Measurements from ENCODE around the gene STIL.

STIL gene

GRCh38 chr1:47232187-47232874, 81.6 kb downstream of the STIL start, which contains the start of gene TAL1:
Gene TAL1, minus strand, starts transcription at chr1:47232225. Its CDS starts 6,337 bp downstream, at chr1:47225888.
- Histone ChIP-seq H3K4me1 (ENCODE audit: control insufficient read depth in 1 of 2, insufficient read depth in 2 of 2, low read length in 2 of 2) (peaks cover 0 to 16% of the 10 kb centered on the region in 2 donors), H3K9me3 (ENCODE audit: control insufficient read depth in 1 of 2, low read length in 2 of 2) (no peaks in the 10 kb centered on the region), H3K4me3 (ENCODE audit: low read depth in 1 of 2, low read length in 2 of 2) (peak within 1 kb of the TSS; percentile 55 to 56), H3K27ac (ENCODE audit: low read length) (peak within 1 kb of the TSS; percentile 65), H3K27me3 (ENCODE audit: low read depth, low read length) (peaks cover 63% of the 10 kb centered on the region), H3K36me3 (ENCODE audit: control insufficient read depth in 1 of 2, insufficient read depth in 2 of 2, low read length in 2 of 2) (no peaks in the 10 kb centered on the region)

- peaks cover 70% of the 10 kb centered on the region for H3K27me3 ChIP-seq (ENCODE audit: low read depth, low read length)
- H3K4me3 ChIP-seq (ENCODE audit: low read depth in 1 of 2, low read length in 2 of 2), result peak overlapping the region; percentile 55 to 56
- H3K9me3 ChIP-seq (ENCODE audit: control insufficient read depth in 1 of 2, low read length in 2 of 2), result no peaks in the 10 kb centered on the region
- peaks cover 0 to 16% of the 10 kb centered on the region in 2 donors for H3K4me1 ChIP-seq (ENCODE audit: control insufficient read depth in 1 of 2, insufficient read depth in 2 of 2, low read length in 2 of 2)
- peak overlapping the region; percentile 65 for H3K27ac ChIP-seq (ENCODE audit: low read length)
- H3K36me3 ChIP-seq (ENCODE audit: control insufficient read depth in 1 of 2, insufficient read depth in 2 of 2, low read length in 2 of 2), result no peaks in the 10 kb centered on the region
Measured at GRCh38 chr1:47231301-47232186, 82.4 kb downstream of the STIL start.

GRCh38 chr1:47230692-47231300, 83.2 kb downstream of the STIL start:
- H3K9me3 ChIP-seq (ENCODE audit: control insufficient read depth in 1 of 2, low read length in 2 of 2), result no peaks in the 10 kb centered on the region
- peaks cover 0 to 17% of the 10 kb centered on the region in 2 donors for H3K4me1 ChIP-seq (ENCODE audit: control insufficient read depth in 1 of 2, insufficient read depth in 2 of 2, low read length in 2 of 2)
- H3K36me3 ChIP-seq (ENCODE audit: control insufficient read depth in 1 of 2, insufficient read depth in 2 of 2, low read length in 2 of 2), result no peaks in the 10 kb centered on the region
- no peak overlapping the region for H3K27ac ChIP-seq (ENCODE audit: low read length)
- peak overlapping the region in 1 of 2 donors; percentile 56 for H3K4me3 ChIP-seq (ENCODE audit: low read depth in 1 of 2, low read length in 2 of 2)
- H3K27me3 ChIP-seq (ENCODE audit: low read depth, low read length), result peaks cover 77% of the 10 kb centered on the region

- Histone ChIP-seq H3K27me3 (ENCODE audit: low read depth, low read length) (peaks cover 80% of the 10 kb centered on the region), H3K9me3 (ENCODE audit: control insufficient read depth in 1 of 2, low read length in 2 of 2) (no peaks in the 10 kb centered on the region), H3K36me3 (ENCODE audit: control insufficient read depth in 1 of 2, insufficient read depth in 2 of 2, low read length in 2 of 2) (no peaks in the 10 kb centered on the region), H3K4me3 (ENCODE audit: low read depth in 1 of 2, low read length in 2 of 2) (peak overlapping the region; percentile 12 to 50), H3K27ac (ENCODE audit: low read length) (no peak overlapping the region), H3K4me1 (ENCODE audit: control insufficient read depth in 1 of 2, insufficient read depth in 2 of 2, low read length in 2 of 2) (peaks cover 0 to 23% of the 10 kb centered on the region in 2 donors)
Measured at GRCh38 chr1:47229886-47230691, 83.9 kb downstream of the STIL start.

- peaks cover 87% of the 10 kb centered on the region for H3K27me3 ChIP-seq (ENCODE audit: low read depth, low read length)
- no peaks in the 10 kb centered on the region for H3K9me3 ChIP-seq (ENCODE audit: control insufficient read depth in 1 of 2, low read length in 2 of 2)
- peaks cover 0 to 28% of the 10 kb centered on the region in 2 donors for H3K4me1 ChIP-seq (ENCODE audit: control insufficient read depth in 1 of 2, insufficient read depth in 2 of 2, low read length in 2 of 2)
- no peak overlapping the region for H3K27ac ChIP-seq (ENCODE audit: low read length)
- peak overlapping the region; percentile 12 to 50 for H3K4me3 ChIP-seq (ENCODE audit: low read depth in 1 of 2, low read length in 2 of 2)
- H3K36me3 ChIP-seq (ENCODE audit: control insufficient read depth in 1 of 2, insufficient read depth in 2 of 2, low read length in 2 of 2), result no peaks in the 10 kb centered on the region
Measured at GRCh38 chr1:47229031-47229885, 84.7 kb downstream of the STIL start.

- H3K27me3 ChIP-seq (ENCODE audit: low read depth, low read length), result peaks cover 87% of the 10 kb centered on the region
- no peaks in the 10 kb centered on the region for H3K36me3 ChIP-seq (ENCODE audit: control insufficient read depth in 1 of 2, insufficient read depth in 2 of 2, low read length in 2 of 2)
- peak overlapping the region in 1 of 2 donors; percentile 12 for H3K4me3 ChIP-seq (ENCODE audit: low read depth in 1 of 2, low read length in 2 of 2)
- H3K27ac ChIP-seq (ENCODE audit: low read length), result no peak overlapping the region
- peaks cover 0 to 28% of the 10 kb centered on the region in 2 donors for H3K4me1 ChIP-seq (ENCODE audit: control insufficient read depth in 1 of 2, insufficient read depth in 2 of 2, low read length in 2 of 2)
- no peaks in the 10 kb centered on the region for H3K9me3 ChIP-seq (ENCODE audit: control insufficient read depth in 1 of 2, low read length in 2 of 2)
Measured at GRCh38 chr1:47228644-47229030, 85.3 kb downstream of the STIL start.

- Histone ChIP-seq H3K36me3 (ENCODE audit: control insufficient read depth in 1 of 2, insufficient read depth in 2 of 2, low read length in 2 of 2) (no peaks in the 10 kb centered on the region), H3K27ac (ENCODE audit: low read length) (no peak overlapping the region), H3K27me3 (ENCODE audit: low read depth, low read length) (peaks cover 88% of the 10 kb centered on the region), H3K4me3 (ENCODE audit: low read depth in 1 of 2, low read length in 2 of 2) (no peak overlapping the region), H3K4me1 (ENCODE audit: control insufficient read depth in 1 of 2, insufficient read depth in 2 of 2, low read length in 2 of 2) (peaks cover 0 to 28% of the 10 kb centered on the region in 2 donors), H3K9me3 (ENCODE audit: control insufficient read depth in 1 of 2, low read length in 2 of 2) (no peaks in the 10 kb centered on the region)
Measured at GRCh38 chr1:47227341-47228232, 86.4 kb downstream of the STIL start.

GRCh38 chr1:47226839-47227215, 87.1 kb downstream of the STIL start:
- H3K36me3 ChIP-seq (ENCODE audit: control insufficient read depth in 1 of 2, insufficient read depth in 2 of 2, low read length in 2 of 2), result no peaks in the 10 kb centered on the region
- H3K4me1 ChIP-seq (ENCODE audit: control insufficient read depth in 1 of 2, insufficient read depth in 2 of 2, low read length in 2 of 2), result peaks cover 0 to 26% of the 10 kb centered on the region in 2 donors
- H3K27me3 ChIP-seq (ENCODE audit: low read depth, low read length), result peaks cover 83% of the 10 kb centered on the region
- H3K27ac ChIP-seq (ENCODE audit: low read length), result no peak overlapping the region
- no peaks in the 10 kb centered on the region for H3K9me3 ChIP-seq (ENCODE audit: control insufficient read depth in 1 of 2, low read length in 2 of 2)
- peak overlapping the region in 1 of 2 donors; percentile 10 for H3K4me3 ChIP-seq (ENCODE audit: low read depth in 1 of 2, low read length in 2 of 2)

- Histone ChIP-seq H3K9me3 (ENCODE audit: control insufficient read depth in 1 of 2, low read length in 2 of 2) (no peaks in the 10 kb centered on the region), H3K4me1 (ENCODE audit: control insufficient read depth in 1 of 2, insufficient read depth in 2 of 2, low read length in 2 of 2) (peaks cover 0 to 21% of the 10 kb centered on the region in 2 donors), H3K27ac (ENCODE audit: low read length) (no peak overlapping the region), H3K27me3 (ENCODE audit: low read depth, low read length) (peaks cover 78% of the 10 kb centered on the region), H3K4me3 (ENCODE audit: low read depth in 1 of 2, low read length in 2 of 2) (peak overlapping the region in 1 of 2 donors; percentile 51), H3K36me3 (ENCODE audit: control insufficient read depth in 1 of 2, insufficient read depth in 2 of 2, low read length in 2 of 2) (no peaks in the 10 kb centered on the region)
Measured at GRCh38 chr1:47226121-47226838, 87.7 kb downstream of the STIL start.
